Mucosa of descending colon (tissue), 3 donors: ENCODE measurements around the gene CAPN11. TPM values are rescaled to one million over a fixed set of nuclear protein-coding genes. Genes with fewer than 3 reads are reported as not detected.

Experiments
- ATAC-seq: fragments of 200-7000 bp; cut with Tn5 transposase; one replicate; pipeline ENCODE4 v1.9.1; 2020; ENCODE audit warnings: mild to moderate bottlenecking, moderate library complexity
- DNase-seq, 3 donors: peaks; one replicate each; pipeline ENCODE4 v3.0.0-alpha.2; 2020
- H3K36me3 ChIP-seq: fragments of 200-600 bp; one replicate; pipeline ENCODE4 v1.8.0; 2021; ENCODE audit warnings: low read depth, mild to moderate bottlenecking
- H3K4me1 ChIP-seq: fragments of 200-600 bp; one replicate; pipeline ENCODE4 v1.8.0; 2021; ENCODE audit warnings: low read depth, mild to moderate bottlenecking
- H3K4me3 ChIP-seq: fragments of 200-600 bp; one replicate; pipeline ENCODE4 v1.8.0; 2021; ENCODE audit warnings: mild to moderate bottlenecking
- H3K9me3 ChIP-seq: fragments of 200-600 bp; one replicate; pipeline ENCODE4 v1.8.0; 2021; ENCODE audit warnings: mild to moderate bottlenecking
- intact Hi-C, 2 donors: fragments of 100-400 bp; cut with DNase I in 1 of 2; cut with micrococcal nuclease in 1 of 2; formaldehyde crosslinking; loops; one replicate each; pipeline versions ENCODE4 v1.11.0 to v1.11.1; 2022; cut with DNase I, micrococcal nuclease
- total RNA-seq, 3 donors: library from RNA; stranded (reverse); fragmentation: NEBNext Ultra II Directional in 2 of 3; extraction: Animal tissue kit (Norgen Biotek cat#: 25700) in 2 of 3; gene quantifications; one replicate each; pipeline versions ENCODE4 v1.2.1 to v1.2.4, GENCODE V29; 2021 to 2023
- TF ChIP-seq, protein P1 (sequence below): fragments of 200-600 bp; IDR thresholded peaks from one replicate; pipeline ENCODE4 v1.8.0; 2022; ENCODE audit warnings: antibody characterized with exemption, mild to moderate bottlenecking
- donor health status: DM: no; HTN: no; CAD: no; lungs with moderate emphysema.
- donor health status: DM: no; HTN: no; CAD: no.
- donor health status: DM: no; HTN: yes; CAD: no.

The CAPN11 gene
- total RNA-seq, 3 donors from 2014 or later, result 0.35 to 1.2 (median 1.1) TPM

DNA sequence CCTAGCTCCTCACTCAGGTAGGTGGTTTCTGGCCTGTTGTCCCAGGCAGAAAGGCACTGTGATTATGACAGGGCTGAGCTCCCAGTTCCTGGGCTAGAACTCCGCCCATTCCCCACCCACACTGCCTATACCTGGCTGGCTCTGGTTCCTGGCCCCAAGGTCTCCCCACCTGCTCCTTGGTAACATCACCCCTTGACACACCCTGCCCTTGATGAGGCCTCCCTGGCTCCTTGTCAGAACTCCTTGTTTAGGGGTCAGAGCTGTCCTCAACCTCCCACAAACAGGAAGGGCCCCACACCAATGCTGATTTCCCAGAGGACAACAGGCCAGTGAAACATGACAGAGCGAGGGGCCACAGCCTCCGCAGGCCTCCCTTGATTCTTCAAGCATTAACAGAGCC lies 42.6 kb downstream of the CAPN11 start:
- H3K4me3 ChIP-seq, result no peak overlapping the region
- ATAC-seq (peak; percentile 89), DNase-seq (peak; percentile 71 to 83 (median 74))
- H3K36me3 ChIP-seq, result no peaks in the 10 kb centered on the region
- TF ChIP-seq, protein P1, sequence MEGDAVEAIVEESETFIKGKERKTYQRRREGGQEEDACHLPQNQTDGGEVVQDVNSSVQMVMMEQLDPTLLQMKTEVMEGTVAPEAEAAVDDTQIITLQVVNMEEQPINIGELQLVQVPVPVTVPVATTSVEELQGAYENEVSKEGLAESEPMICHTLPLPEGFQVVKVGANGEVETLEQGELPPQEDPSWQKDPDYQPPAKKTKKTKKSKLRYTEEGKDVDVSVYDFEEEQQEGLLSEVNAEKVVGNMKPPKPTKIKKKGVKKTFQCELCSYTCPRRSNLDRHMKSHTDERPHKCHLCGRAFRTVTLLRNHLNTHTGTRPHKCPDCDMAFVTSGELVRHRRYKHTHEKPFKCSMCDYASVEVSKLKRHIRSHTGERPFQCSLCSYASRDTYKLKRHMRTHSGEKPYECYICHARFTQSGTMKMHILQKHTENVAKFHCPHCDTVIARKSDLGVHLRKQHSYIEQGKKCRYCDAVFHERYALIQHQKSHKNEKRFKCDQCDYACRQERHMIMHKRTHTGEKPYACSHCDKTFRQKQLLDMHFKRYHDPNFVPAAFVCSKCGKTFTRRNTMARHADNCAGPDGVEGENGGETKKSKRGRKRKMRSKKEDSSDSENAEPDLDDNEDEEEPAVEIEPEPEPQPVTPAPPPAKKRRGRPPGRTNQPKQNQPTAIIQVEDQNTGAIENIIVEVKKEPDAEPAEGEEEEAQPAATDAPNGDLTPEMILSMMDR, result no peak
- no peaks in the 10 kb centered on the region for H3K4me1 ChIP-seq
- no peaks in the 10 kb centered on the region for H3K9me3 ChIP-seq
- intact Hi-C loops, result no loop called here

DNA sequence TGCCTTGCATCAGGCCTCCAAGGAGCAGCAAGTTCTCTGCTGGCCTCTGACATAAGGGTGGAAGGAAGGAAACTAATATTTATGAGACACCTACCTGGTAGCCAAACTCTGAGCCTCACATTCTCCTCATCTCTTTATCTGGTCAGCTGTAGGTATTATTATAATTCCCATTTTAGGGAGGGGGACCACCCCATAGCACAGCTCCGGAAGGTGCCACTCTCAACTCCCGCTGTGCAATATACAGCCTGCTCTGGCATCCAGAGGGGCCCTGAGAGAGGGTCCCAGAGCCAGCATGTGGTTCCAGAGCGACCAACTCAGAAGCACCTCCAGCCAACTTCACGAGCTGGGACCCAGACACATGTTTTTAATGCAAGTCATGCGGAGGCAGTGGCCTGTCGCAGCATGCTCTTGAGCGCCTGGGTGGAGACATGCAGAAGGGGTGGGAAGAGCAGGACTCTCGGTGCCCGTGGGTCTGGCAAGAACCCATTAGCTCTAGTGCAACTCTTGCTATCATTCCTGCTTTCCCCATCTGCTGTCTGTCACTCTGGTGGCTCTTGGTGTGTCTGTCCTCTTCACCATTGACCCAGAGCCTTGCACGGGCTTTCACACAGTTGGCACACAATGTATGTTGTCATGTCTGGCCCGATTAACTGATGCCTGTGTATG lies 43.2 kb downstream of the CAPN11 start:
- no peak for ATAC-seq
- TF ChIP-seq, protein P1, result no peak
- intact Hi-C loops, result no loop called here

GRCh38 chr6:44202332-44202971 lies 43.8 kb downstream of the CAPN11 start:
- Histone ChIP-seq H3K9me3 (no peaks in the 10 kb centered on the region), H3K36me3 (no peaks in the 10 kb centered on the region), H3K4me3 (no peak overlapping the region), H3K4me1 (no peaks in the 10 kb centered on the region)
- ATAC-seq (no peak), DNase-seq (no peak)
- TF ChIP-seq, protein P1, result no peak
- intact Hi-C loops, result no loop called here

More for the DNA sequence above, 43.2 kb downstream of the CAPN11 start:
- Histone ChIP-seq H3K4me1 (no peaks in the 10 kb centered on the region), H3K9me3 (no peaks in the 10 kb centered on the region), H3K36me3 (no peaks in the 10 kb centered on the region), H3K4me3 (no peak overlapping the region)
- no peak for DNase-seq

GRCh38 chr6:44202972-44203750 lies 44.5 kb downstream of the CAPN11 start:
- H3K36me3 ChIP-seq, result no peaks in the 10 kb centered on the region
- H3K9me3 ChIP-seq, result no peaks in the 10 kb centered on the region
- ATAC-seq (peak; percentile 40), DNase-seq (no peak)
- intact Hi-C loops, result no loop called here
- H3K4me3 ChIP-seq, result no peak overlapping the region
- no peaks in the 10 kb centered on the region for H3K4me1 ChIP-seq
- TF ChIP-seq, protein P1, result no peak

GRCh38 chr6:44203955-44204354 lies 45.3 kb downstream of the CAPN11 start:
- H3K9me3 ChIP-seq, result no peaks in the 10 kb centered on the region
- DNase-seq, result peak in 1 of 3 donors; percentile 44
- H3K4me1 ChIP-seq, result no peaks in the 10 kb centered on the region
- ATAC-seq, result peak; percentile 87
- H3K36me3 ChIP-seq, result no peaks in the 10 kb centered on the region
- no peak overlapping the region for H3K4me3 ChIP-seq
- intact Hi-C loops, result no loop called here
- TF ChIP-seq, protein P1, result no peak
